Measurements from ENCODE around the gene FCN1.

DNA sequence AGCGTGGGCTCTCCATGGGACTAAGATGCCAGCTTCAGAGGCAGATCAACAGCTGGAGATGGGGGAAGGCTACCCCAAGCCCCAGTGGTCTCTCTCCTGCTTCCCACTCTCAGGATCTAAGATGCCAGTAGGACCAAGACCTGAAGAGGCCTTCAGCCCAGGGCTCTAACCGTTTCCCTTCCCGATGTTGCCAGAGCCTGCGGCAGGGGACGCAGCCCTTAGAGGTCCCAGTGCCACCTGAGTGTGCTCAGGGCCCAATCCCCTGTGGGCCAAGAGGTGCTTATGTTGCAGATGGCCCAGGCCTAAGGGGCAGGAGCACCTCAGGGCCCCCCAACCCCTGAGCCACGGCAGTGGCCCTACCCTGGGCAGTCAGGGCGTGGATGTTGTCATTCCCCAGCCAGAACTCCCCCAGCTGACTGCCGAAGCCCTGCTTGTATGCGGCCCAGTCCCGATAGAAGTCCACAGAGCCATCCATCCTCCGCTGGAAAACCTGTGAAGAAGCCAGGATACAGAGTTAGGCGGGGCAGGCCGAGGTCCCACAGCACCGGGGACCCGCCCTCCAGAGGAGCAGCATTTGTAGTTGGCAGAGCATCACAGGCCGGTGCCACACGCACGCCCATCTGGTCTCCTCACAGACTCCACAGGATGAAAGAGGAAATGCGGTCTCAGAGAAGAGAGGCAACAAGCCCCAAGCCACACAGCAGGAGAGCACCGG is 5.4 kb downstream of the FCN1 start:
- TF ChIP-seq, protein P1, sequence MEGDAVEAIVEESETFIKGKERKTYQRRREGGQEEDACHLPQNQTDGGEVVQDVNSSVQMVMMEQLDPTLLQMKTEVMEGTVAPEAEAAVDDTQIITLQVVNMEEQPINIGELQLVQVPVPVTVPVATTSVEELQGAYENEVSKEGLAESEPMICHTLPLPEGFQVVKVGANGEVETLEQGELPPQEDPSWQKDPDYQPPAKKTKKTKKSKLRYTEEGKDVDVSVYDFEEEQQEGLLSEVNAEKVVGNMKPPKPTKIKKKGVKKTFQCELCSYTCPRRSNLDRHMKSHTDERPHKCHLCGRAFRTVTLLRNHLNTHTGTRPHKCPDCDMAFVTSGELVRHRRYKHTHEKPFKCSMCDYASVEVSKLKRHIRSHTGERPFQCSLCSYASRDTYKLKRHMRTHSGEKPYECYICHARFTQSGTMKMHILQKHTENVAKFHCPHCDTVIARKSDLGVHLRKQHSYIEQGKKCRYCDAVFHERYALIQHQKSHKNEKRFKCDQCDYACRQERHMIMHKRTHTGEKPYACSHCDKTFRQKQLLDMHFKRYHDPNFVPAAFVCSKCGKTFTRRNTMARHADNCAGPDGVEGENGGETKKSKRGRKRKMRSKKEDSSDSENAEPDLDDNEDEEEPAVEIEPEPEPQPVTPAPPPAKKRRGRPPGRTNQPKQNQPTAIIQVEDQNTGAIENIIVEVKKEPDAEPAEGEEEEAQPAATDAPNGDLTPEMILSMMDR (IDR thresholded peaks at IDR 0.05 in 8 of 11, conservative IDR thresholded peaks at IDR 0.05 in 3 of 11): no peak
- no peak for TF ChIP-seq POLR2A (IDR thresholded peaks at IDR 0.05)

Measured in spleen (tissue), 7 donors.